HepG2 (cell line): ENCODE results near the gene TOMM22. TPM values are rescaled to one million over a fixed set of nuclear protein-coding genes. Genes with fewer than 3 reads are reported as not detected.

Experiments
- CREM ChIP-seq, 2 experiments: sonication (generic) in 1 of 2; formaldehyde crosslinking in 1 of 2; IDR thresholded peaks; 2 replicates each; pipeline versions ENCODE4 v1.4.0 to v1.6.1; 2016 to 2020; ENCODE audit warnings: antibody characterized with exemption in 1 of 2, mild to moderate bottlenecking in 1 of 2, missing genetic modification reagents in 1 of 2
- DNMT1 ChIP-seq: sonication (generic); formaldehyde crosslinking; IDR thresholded peaks from 2 replicates; pipeline ENCODE4 v1.5.1; 2020; ENCODE audit warnings: mild to moderate bottlenecking, missing genetic modification reagents
- EZH2 ChIP-seq: conservative IDR thresholded peaks from 2 replicates; pipeline ENCODE4 v1.6.1; 2012; ENCODE audit warnings: mild to moderate bottlenecking, low read depth, low read length, moderate library complexity
- FOXC1 ChIP-seq: sonication (generic); formaldehyde crosslinking; IDR thresholded peaks from 2 replicates; pipeline ENCODE4 v1.8.0; 2022; ENCODE audit warnings: mild to moderate bottlenecking, missing genetic modification reagents, borderline replicate concordance
- FUBP1 ChIP-seq: sonication (generic); formaldehyde crosslinking; IDR thresholded peaks from 2 replicates; pipeline ENCODE4 v1.5.1; 2020; ENCODE audit warnings: missing genetic modification reagents, mild to moderate bottlenecking, borderline replicate concordance
- HOXA7 ChIP-seq: sonication (generic); formaldehyde crosslinking; IDR thresholded peaks from 2 replicates; pipeline ENCODE4 v1.8.1; 2022; ENCODE audit warnings: mild to moderate bottlenecking, missing genetic modification reagents, moderate library complexity
- KDM4B ChIP-seq: sonication (generic); formaldehyde crosslinking; IDR thresholded peaks from 2 replicates; pipeline ENCODE4 v1.4.0; 2020; ENCODE audit warnings: missing genetic modification reagents
- KMT2A ChIP-seq: sonication (generic); formaldehyde crosslinking; IDR thresholded peaks from 2 replicates; pipeline ENCODE4 v1.4.0; 2020; ENCODE audit warnings: missing genetic modification reagents
- SAFB2 ChIP-seq: sonication (generic); formaldehyde crosslinking; IDR thresholded peaks from 2 replicates; pipeline ENCODE4 v1.5.1; 2020; ENCODE audit warnings: missing genetic modification reagents, low read depth, mild to moderate bottlenecking, borderline replicate concordance
- SETDB1 ChIP-seq: sonication (generic); formaldehyde crosslinking; IDR thresholded peaks from 2 replicates; pipeline ENCODE4 v1.5.1; 2020; ENCODE audit warnings: missing genetic modification reagents, mild to moderate bottlenecking, borderline replicate concordance
- SIX4 ChIP-seq: sonication (generic); formaldehyde crosslinking; IDR thresholded peaks from 2 replicates; pipeline ENCODE4 v1.4.0; 2020; ENCODE audit warnings: missing genetic modification reagents
- SYNCRIP ChIP-seq: fragments of 200-400 bp; formaldehyde crosslinking; IDR thresholded peaks from 2 replicates; pipeline ENCODE4 v1.6.1; 2018; ENCODE audit warnings: mild to moderate bottlenecking, low read depth, low read length; ENCODE audit not compliant: insufficient read depth
- ZBED4 ChIP-seq: sonication (generic); formaldehyde crosslinking; IDR thresholded peaks from 2 replicates; pipeline ENCODE4 v1.4.0; 2020; ENCODE audit warnings: missing genetic modification reagents, borderline replicate concordance
- ZFP62 ChIP-seq: sonication (generic); formaldehyde crosslinking; IDR thresholded peaks from 2 replicates; pipeline ENCODE4 v1.4.0; 2020; ENCODE audit warnings: missing genetic modification reagents
- ZFP90 ChIP-seq: sonication (generic); formaldehyde crosslinking; IDR thresholded peaks from 2 replicates; pipeline ENCODE4 v1.8.0; 2022; ENCODE audit warnings: missing genetic modification reagents, mild to moderate bottlenecking, inconsistent platforms, borderline replicate concordance
- ZKSCAN5 ChIP-seq: sonication (generic); formaldehyde crosslinking; IDR thresholded peaks from 2 replicates; pipeline ENCODE4 v1.5.1; 2020; ENCODE audit warnings: mild to moderate bottlenecking, missing genetic modification reagents
- ZNF207 ChIP-seq: fragments of 450-650 bp; IDR thresholded peaks from 2 replicates; pipeline ENCODE4 v1.6.1; 2016; ENCODE audit warnings: antibody characterized with exemption, borderline replicate concordance
- ZNF382 ChIP-seq: sonication (generic); formaldehyde crosslinking; IDR thresholded peaks from 2 replicates; pipeline ENCODE4 v1.5.0; 2020; ENCODE audit warnings: missing genetic modification reagents, mild to moderate bottlenecking, borderline replicate concordance
- ZNF484 ChIP-seq: sonication (generic); formaldehyde crosslinking; IDR thresholded peaks from 2 replicates; pipeline ENCODE4 v1.5.1; 2020; ENCODE audit warnings: mild to moderate bottlenecking, low read depth, missing genetic modification reagents, borderline replicate concordance
- ZNF629 ChIP-seq: sonication (generic); formaldehyde crosslinking; conservative IDR thresholded peaks from 2 replicates; pipeline ENCODE4 v1.5.0; 2020; ENCODE audit warnings: missing genetic modification reagents
- ZNF839 ChIP-seq: sonication (generic); formaldehyde crosslinking; IDR thresholded peaks from 2 replicates; pipeline ENCODE4 v1.4.0; 2020; ENCODE audit warnings: missing genetic modification reagents, mild to moderate bottlenecking, borderline replicate concordance
- polyA plus RNA-seq, 8 experiments: library from polyadenylated mRNA; depleted of rRNA in 3 of 8; stranded (reverse) in 7 of 8; unstranded in 1 of 8; fragments of >200 nt; fragmentation: Illumina TruSeq in 4 of 8; extraction: Trizol in 4 of 8; gene quantifications; 2 replicates each; pipeline versions ENCODE4 v1.2.1 to v1.2.3, GENCODE V29; 2011 to 2016; ENCODE audit warnings: low read depth in 4 of 8, missing spikeins in 1 of 8, mixed read lengths in 1 of 8; ENCODE audit not compliant: insufficient read depth in 1 of 8
- total RNA-seq, 5 experiments: library from RNA; depleted of rRNA; stranded (reverse); fragments of >200 nt; fragmentation: Illumina TruSeq; extraction: Trizol; gene quantifications; 2 replicates each; pipeline ENCODE4 v1.2.3, GENCODE V29; 2016; ENCODE audit warnings: low read depth in 1 of 5
- TF ChIP-seq, protein P1 (sequence below): sonication (generic); formaldehyde crosslinking; IDR thresholded peaks from 2 replicates; pipeline ENCODE4 v1.8.0; 2022; ENCODE audit warnings: mild to moderate bottlenecking, missing genetic modification reagents, borderline replicate concordance

TOMM22 gene
- total and polyA plus RNA-seq, 2 of the 13 experiments (the other 11 are each of a cell fraction or from before 2014, with no cell fraction given), result 46.9 to 118 TPM

- no peak for TF ChIP-seq FUBP1 (CRISPR knock-in tag)
- TF ChIP-seq FOXC1 (CRISPR knock-in tag), result no peak; the same call in 1 of the 2 replicates
- no peak for TF ChIP-seq SIX4 (CRISPR knock-in tag)
- TF ChIP-seq EZH2, result no peak
- TF ChIP-seq ZNF484 (CRISPR knock-in tag), result no peak
- TF ChIP-seq ZFP90 (CRISPR knock-in tag), result peak; percentile 62; the same call in 1 of the 2 replicates
- TF ChIP-seq CREM (IDR thresholded peaks at IDR 0.05), result no peak
- TF ChIP-seq CREM (CRISPR knock-in tag; IDR thresholded peaks at IDR 0.05), result no peak
- no peak for TF ChIP-seq SAFB2 (CRISPR knock-in tag)
- TF ChIP-seq KDM4B (CRISPR knock-in tag), result 0 out of 2 replicates have a peak, but pooled peaks have one; percentile 24
- no peak for TF ChIP-seq SETDB1
- no peak for TF ChIP-seq ZBED4
- TF ChIP-seq KMT2A (CRISPR knock-in tag), result no peak
- no peak for TF ChIP-seq ZKSCAN5 (CRISPR knock-in tag)
- no peak for TF ChIP-seq DNMT1 (CRISPR knock-in tag)
- no peak for TF ChIP-seq HOXA7 (CRISPR knock-in tag)
- TF ChIP-seq ZNF629 (CRISPR knock-in tag), result no peak
- TF ChIP-seq ZNF382 (CRISPR knock-in tag), result no peak
- TF ChIP-seq, protein P1, sequence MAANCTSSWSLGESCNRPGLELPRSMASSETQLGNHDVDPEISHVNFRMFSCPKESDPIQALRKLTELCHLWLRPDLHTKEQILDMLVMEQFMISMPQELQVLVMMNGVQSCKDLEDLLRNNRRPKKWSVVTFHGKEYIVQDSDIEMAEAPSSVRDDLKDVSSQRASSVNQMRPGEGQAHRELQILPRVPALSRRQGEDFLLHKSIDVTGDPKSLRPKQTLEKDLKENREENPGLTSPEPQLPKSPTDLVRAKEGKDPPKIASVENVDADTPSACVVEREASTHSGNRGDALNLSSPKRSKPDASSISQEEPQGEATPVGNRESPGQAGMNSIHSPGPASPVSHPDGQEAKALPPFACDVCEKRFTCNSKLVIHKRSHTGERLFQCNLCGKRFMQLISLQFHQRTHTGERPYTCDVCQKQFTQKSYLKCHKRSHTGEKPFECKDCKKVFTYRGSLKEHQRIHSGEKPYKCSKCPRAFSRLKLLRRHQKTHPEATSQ (CRISPR knock-in tag), result no peak
- TF ChIP-seq ZNF207, result no peak
- no peak for TF ChIP-seq ZFP62 (CRISPR knock-in tag)
- no peak for TF ChIP-seq SYNCRIP
- 0 out of 2 replicates have a peak, but pooled peaks have one; percentile 58 for TF ChIP-seq ZNF839 (CRISPR knock-in tag)
Measured at GRCh38 chr22:38656256-38657044, 25.3 kb upstream of the TOMM22 start, which contains the start of the genes CBY1 and FAM227A (continued).
